DND-41 (cell line): ENCODE data around the gene DLGAP1.
"Not testable (repeated sequence)": the region's sequence is repeated elsewhere in the genome, so short reads cannot be mapped to it uniquely, and the experiment has no call there.

Source experiments
- ATAC-seq: fragments of 200-7000 bp; cut with Tn5 transposase; 3 replicates; pipeline ENCODE4 v1.9.1; 2021; ENCODE audit warnings: low read depth; ENCODE audit not compliant: insufficient read depth
- DNase-seq: peaks from one replicate; pipeline ENCODE4 v3.0.0-alpha.2; 2020
- H2AFZ ChIP-seq: 2 replicates; pipeline ENCODE4 v1.6.0; 2012; ENCODE audit warnings: low read depth, low read length
- H3K27ac ChIP-seq: 2 replicates; pipeline ENCODE4 v1.5.1; 2012; ENCODE audit warnings: low read length, inconsistent platforms
- H3K27me3 ChIP-seq: fragments of 200-600 bp; sonication (generic); 2 replicates; pipeline ENCODE4 v1.6.0; 2012; ENCODE audit warnings: low read length, mild to moderate bottlenecking, inconsistent platforms; ENCODE audit not compliant: insufficient read depth, poor library complexity
- H3K36me3 ChIP-seq: 2 replicates; pipeline ENCODE4 v1.5.1; 2012; ENCODE audit warnings: low read length, inconsistent platforms; ENCODE audit not compliant: insufficient read depth
- H3K4me1 ChIP-seq: 2 replicates; pipeline ENCODE4 v1.5.1; 2012; ENCODE audit warnings: mild to moderate bottlenecking, low read length; ENCODE audit not compliant: insufficient read depth
- H3K4me2 ChIP-seq: 2 replicates; pipeline ENCODE4 v1.6.0; 2012; ENCODE audit warnings: mild to moderate bottlenecking, moderate library complexity, low read length, inconsistent platforms; ENCODE audit not compliant: insufficient read depth
- H3K4me3 ChIP-seq, 2 experiments: fragments of 200-600 bp in 1 of 2; shearing (Covaris generic) in 1 of 2; 2 replicates each; pipeline ENCODE4 v1.5.1; 2012 to 2016; ENCODE audit warnings: inconsistent platforms in 2 of 2, low read length in 2 of 2, mild to moderate bottlenecking in 2 of 2, low read depth in 1 of 2, moderate library complexity in 1 of 2
- H3K79me2 ChIP-seq: 2 replicates; pipeline ENCODE4 v1.6.0; 2012; ENCODE audit warnings: low read length, inconsistent platforms; ENCODE audit not compliant: insufficient read depth
- H3K9ac ChIP-seq: 2 replicates; pipeline ENCODE4 v1.6.0; 2012; ENCODE audit warnings: low read depth, mild to moderate bottlenecking, inconsistent platforms, low read length, moderate library complexity
- H3K9me3 ChIP-seq: 2 replicates; pipeline ENCODE4 v1.5.1; 2012; ENCODE audit warnings: low read length, moderate library complexity, mild to moderate bottlenecking, inconsistent platforms; ENCODE audit not compliant: insufficient read depth, severe bottlenecking
- H4K20me1 ChIP-seq: 2 replicates; pipeline ENCODE4 v1.6.0; 2012; ENCODE audit warnings: low read length; ENCODE audit not compliant: insufficient read depth
- CTCF ChIP-seq: IDR thresholded peaks from 2 replicates; pipeline ENCODE4 v1.5.1; 2012; ENCODE audit warnings: borderline replicate concordance, low read length, moderate library complexity, mild to moderate bottlenecking; ENCODE audit not compliant: poor library complexity, severe bottlenecking; ENCODE audit errors: extremely low read depth
- EZH2 ChIP-seq: IDR thresholded peaks from 3 replicates; pipeline ENCODE4 v1.6.1; 2012; ENCODE audit warnings: borderline replicate concordance, low read depth, mild to moderate bottlenecking, moderate library complexity, low read length, inconsistent platforms; ENCODE audit not compliant: severe bottlenecking

DLGAP1 gene

GRCh38 chr18:4026542-4026941 lies 428.6 kb downstream of the DLGAP1 start:
- peaks cover 2% of the 10 kb centered on the region for H3K9me3 ChIP-seq

GRCh38 chr18:4024702-4025101 lies 430.4 kb downstream of the DLGAP1 start:
- H4K20me1 ChIP-seq = no peaks in the 10 kb centered on the region
- H3K79me2 ChIP-seq = no peaks in the 10 kb centered on the region
- H3K36me3 ChIP-seq = no peaks in the 10 kb centered on the region
- no peak overlapping the region for H3K4me3 ChIP-seq
- TF ChIP-seq CTCF (no peak), EZH2 (no peak)
- DNase-seq (no peak), ATAC-seq (no peak)
- no peak overlapping the region for H3K4me2 ChIP-seq
- H3K9me3 ChIP-seq = peaks cover 2% of the 10 kb centered on the region
- H2AFZ ChIP-seq = no peak overlapping the region
- no peak overlapping the region for H3K9ac ChIP-seq
- no peak overlapping the region for H3K27ac ChIP-seq
- no peaks in the 10 kb centered on the region for H3K4me1 ChIP-seq
- H3K27me3 ChIP-seq = no peaks in the 10 kb centered on the region

More at GRCh38 chr18:4026542-4026941, 428.6 kb downstream of the DLGAP1 start:
- no peak overlapping the region for H3K27ac ChIP-seq
- no peak overlapping the region for H3K4me2 ChIP-seq
- H3K79me2 ChIP-seq = no peaks in the 10 kb centered on the region
- H3K4me1 ChIP-seq = no peaks in the 10 kb centered on the region
- H4K20me1 ChIP-seq = no peaks in the 10 kb centered on the region
- DNase-seq (no peak), ATAC-seq (no peak)
- H3K9ac ChIP-seq = no peak overlapping the region
- H3K36me3 ChIP-seq = no peaks in the 10 kb centered on the region
- H2AFZ ChIP-seq = no peak overlapping the region
- no peak for TF ChIP-seq EZH2
- no peak for TF ChIP-seq CTCF
- H3K4me3 ChIP-seq = no peak overlapping the region
- H3K27me3 ChIP-seq = no peaks in the 10 kb centered on the region

- not testable (repeated sequence) for H3K27ac ChIP-seq, H2AFZ ChIP-seq, H3K36me3 ChIP-seq, H3K9me3 ChIP-seq, H3K27me3 ChIP-seq, H3K4me2 ChIP-seq, H3K9ac ChIP-seq, H3K79me2 ChIP-seq, H3K4me1 ChIP-seq, DNase-seq, H3K4me3 ChIP-seq, ATAC-seq, H4K20me1 ChIP-seq
Measured at GRCh38 chr18:4022749-4023148, 432.4 kb downstream of the DLGAP1 start.

GRCh38 chr18:4020026-4020425 lies 435.1 kb downstream of the DLGAP1 start:
- H3K9ac ChIP-seq = no peak overlapping the region
- peaks cover 2% of the 10 kb centered on the region for H3K9me3 ChIP-seq
- no peaks in the 10 kb centered on the region for H3K79me2 ChIP-seq
- no peak overlapping the region for H3K4me2 ChIP-seq
- H3K27me3 ChIP-seq = peaks cover 5% of the 10 kb centered on the region
- H4K20me1 ChIP-seq = no peaks in the 10 kb centered on the region
- H3K4me1 ChIP-seq = no peaks in the 10 kb centered on the region
- no peak for DNase-seq
- no peak for TF ChIP-seq CTCF
- no peak for ATAC-seq
- H2AFZ ChIP-seq = no peak overlapping the region
- no peaks in the 10 kb centered on the region for H3K36me3 ChIP-seq
- no peak overlapping the region for H3K27ac ChIP-seq
- no peak overlapping the region for H3K4me3 ChIP-seq
